ENCODE data around the gene SHROOM4.

Gene SHROOM4

DNA sequence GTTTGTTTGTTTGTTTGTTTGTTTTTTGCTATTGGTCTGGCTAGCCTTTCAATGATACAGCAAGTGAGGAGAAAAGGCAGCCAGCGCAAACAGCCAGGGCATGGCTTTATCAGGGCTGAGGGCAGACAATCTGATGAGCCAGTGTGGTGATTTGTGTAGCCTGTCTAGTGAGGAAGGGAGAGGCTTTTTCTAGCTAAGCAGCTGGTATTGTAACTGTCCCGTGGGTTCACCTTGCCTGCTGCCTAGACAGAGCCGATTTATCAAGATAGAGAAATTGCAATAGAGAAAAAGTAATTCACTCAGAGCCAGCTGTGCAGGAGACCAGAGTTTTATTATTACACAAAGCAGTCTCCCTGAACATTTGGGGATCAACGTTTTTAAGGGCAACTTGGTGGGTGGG, 28.2 kb upstream of the SHROOM4 start:
- no peak for TF ChIP-seq POLR2AphosphoS5 (IDR thresholded peaks at IDR 0.05; ENCODE audit: low read depth, low read length)
- TF ChIP-seq, protein P1, sequence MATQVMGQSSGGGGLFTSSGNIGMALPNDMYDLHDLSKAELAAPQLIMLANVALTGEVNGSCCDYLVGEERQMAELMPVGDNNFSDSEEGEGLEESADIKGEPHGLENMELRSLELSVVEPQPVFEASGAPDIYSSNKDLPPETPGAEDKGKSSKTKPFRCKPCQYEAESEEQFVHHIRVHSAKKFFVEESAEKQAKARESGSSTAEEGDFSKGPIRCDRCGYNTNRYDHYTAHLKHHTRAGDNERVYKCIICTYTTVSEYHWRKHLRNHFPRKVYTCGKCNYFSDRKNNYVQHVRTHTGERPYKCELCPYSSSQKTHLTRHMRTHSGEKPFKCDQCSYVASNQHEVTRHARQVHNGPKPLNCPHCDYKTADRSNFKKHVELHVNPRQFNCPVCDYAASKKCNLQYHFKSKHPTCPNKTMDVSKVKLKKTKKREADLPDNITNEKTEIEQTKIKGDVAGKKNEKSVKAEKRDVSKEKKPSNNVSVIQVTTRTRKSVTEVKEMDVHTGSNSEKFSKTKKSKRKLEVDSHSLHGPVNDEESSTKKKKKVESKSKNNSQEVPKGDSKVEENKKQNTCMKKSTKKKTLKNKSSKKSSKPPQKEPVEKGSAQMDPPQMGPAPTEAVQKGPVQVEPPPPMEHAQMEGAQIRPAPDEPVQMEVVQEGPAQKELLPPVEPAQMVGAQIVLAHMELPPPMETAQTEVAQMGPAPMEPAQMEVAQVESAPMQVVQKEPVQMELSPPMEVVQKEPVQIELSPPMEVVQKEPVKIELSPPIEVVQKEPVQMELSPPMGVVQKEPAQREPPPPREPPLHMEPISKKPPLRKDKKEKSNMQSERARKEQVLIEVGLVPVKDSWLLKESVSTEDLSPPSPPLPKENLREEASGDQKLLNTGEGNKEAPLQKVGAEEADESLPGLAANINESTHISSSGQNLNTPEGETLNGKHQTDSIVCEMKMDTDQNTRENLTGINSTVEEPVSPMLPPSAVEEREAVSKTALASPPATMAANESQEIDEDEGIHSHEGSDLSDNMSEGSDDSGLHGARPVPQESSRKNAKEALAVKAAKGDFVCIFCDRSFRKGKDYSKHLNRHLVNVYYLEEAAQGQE (IDR thresholded peaks at IDR 0.05; ENCODE audit: insufficient read depth in 1 of 2, low read depth in 2 of 2, low read length in 2 of 2) = no peak
- TF ChIP-seq TAF1 (IDR thresholded peaks at IDR 0.05; ENCODE audit: borderline replicate concordance, insufficient read depth, low read length) = no peak
- no peak for TF ChIP-seq SIN3A (IDR thresholded peaks at IDR 0.05; ENCODE audit: borderline replicate concordance, insufficient read depth, low read length)
- no peak for TF ChIP-seq FOXP2 (optimal IDR thresholded peaks at IDR 0.05; ENCODE audit: borderline replicate concordance, extremely low read depth, extremely low read length, insufficient read depth)

GRCh38 chrX:50839730-50840129, 25.7 kb upstream of the SHROOM4 start:
- TF ChIP-seq TAF1 (IDR thresholded peaks at IDR 0.05; ENCODE audit: borderline replicate concordance, insufficient read depth, low read length) = no peak
- TF ChIP-seq, protein P1 (IDR thresholded peaks at IDR 0.05; ENCODE audit: insufficient read depth in 1 of 2, low read depth in 2 of 2, low read length in 2 of 2) = no peak
- TF ChIP-seq SIN3A (IDR thresholded peaks at IDR 0.05; ENCODE audit: borderline replicate concordance, insufficient read depth, low read length) = no peak
- no peak for TF ChIP-seq POLR2AphosphoS5 (IDR thresholded peaks at IDR 0.05; ENCODE audit: low read depth, low read length)
- TF ChIP-seq FOXP2 (optimal IDR thresholded peaks at IDR 0.05; ENCODE audit: borderline replicate concordance, extremely low read depth, extremely low read length, insufficient read depth) = no peak

GRCh38 chrX:50838820-50839600, 25.0 kb upstream of the SHROOM4 start:
- no peak for TF ChIP-seq SIN3A (IDR thresholded peaks at IDR 0.05; ENCODE audit: borderline replicate concordance, insufficient read depth, low read length)
- no peak for TF ChIP-seq FOXP2 (optimal IDR thresholded peaks at IDR 0.05; ENCODE audit: borderline replicate concordance, extremely low read depth, extremely low read length, insufficient read depth)
- TF ChIP-seq, protein P1 (IDR thresholded peaks at IDR 0.05; ENCODE audit: insufficient read depth in 1 of 2, low read depth in 2 of 2, low read length in 2 of 2) = no peak
- no peak for TF ChIP-seq TAF1 (IDR thresholded peaks at IDR 0.05; ENCODE audit: borderline replicate concordance, insufficient read depth, low read length)
- no peak for TF ChIP-seq POLR2AphosphoS5 (IDR thresholded peaks at IDR 0.05; ENCODE audit: low read depth, low read length)

DNA sequence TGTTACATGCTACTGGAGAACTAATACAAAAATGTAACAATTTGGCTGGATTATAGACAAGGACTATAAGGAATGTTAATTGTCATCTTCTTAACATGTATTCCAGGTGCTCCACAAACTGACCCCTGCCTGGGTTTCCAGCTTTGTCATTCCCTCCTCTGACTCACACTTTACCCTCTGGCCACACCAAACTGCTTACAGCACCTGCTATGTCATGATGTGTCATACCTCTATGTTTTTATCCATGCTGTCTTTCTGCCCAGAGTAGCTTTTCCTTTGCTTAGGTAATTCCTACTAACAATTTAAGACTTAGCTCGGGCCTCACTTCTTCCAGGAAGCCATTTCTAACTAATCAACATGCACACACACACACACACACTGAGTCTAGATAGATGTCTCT, 14.0 kb upstream of the SHROOM4 start:
- TF ChIP-seq POLR2AphosphoS5 (IDR thresholded peaks at IDR 0.05; ENCODE audit: low read depth, low read length) = no peak
- no peak for TF ChIP-seq SIN3A (IDR thresholded peaks at IDR 0.05; ENCODE audit: borderline replicate concordance, insufficient read depth, low read length)
- no peak for TF ChIP-seq TAF1 (IDR thresholded peaks at IDR 0.05; ENCODE audit: borderline replicate concordance, insufficient read depth, low read length)
- TF ChIP-seq, protein P1 (IDR thresholded peaks at IDR 0.05; ENCODE audit: insufficient read depth in 1 of 2, low read depth in 2 of 2, low read length in 2 of 2) = no peak
- TF ChIP-seq FOXP2 (optimal IDR thresholded peaks at IDR 0.05; ENCODE audit: borderline replicate concordance, extremely low read depth, extremely low read length, insufficient read depth) = no peak
